NCI-H1092 treated with DMSO at 0.1 percent for 48 hours (cell line): ENCODE results near the gene KCNJ5.
A peak's percentile ranks its signal among the peaks of the same experiment; 100 is the strongest.

Source experiments
- DNase-seq: peaks from one replicate; lab custom pipeline; 2025; lab: John Stamatoyannopoulos, UW

KCNJ5 gene

GRCh38 chr11:128871168-128871610 lies 20.0 kb upstream of the KCNJ5 start:
- DNase-seq, result no peak

- no peak for DNase-seq
These were observed 19.1 kb upstream of the KCNJ5 start for GRCh38 chr11:128872094-128872493.

- DNase-seq, result no peak
These were observed 18.6 kb upstream of the KCNJ5 start for GRCh38 chr11:128872594-128872993.

DNA sequence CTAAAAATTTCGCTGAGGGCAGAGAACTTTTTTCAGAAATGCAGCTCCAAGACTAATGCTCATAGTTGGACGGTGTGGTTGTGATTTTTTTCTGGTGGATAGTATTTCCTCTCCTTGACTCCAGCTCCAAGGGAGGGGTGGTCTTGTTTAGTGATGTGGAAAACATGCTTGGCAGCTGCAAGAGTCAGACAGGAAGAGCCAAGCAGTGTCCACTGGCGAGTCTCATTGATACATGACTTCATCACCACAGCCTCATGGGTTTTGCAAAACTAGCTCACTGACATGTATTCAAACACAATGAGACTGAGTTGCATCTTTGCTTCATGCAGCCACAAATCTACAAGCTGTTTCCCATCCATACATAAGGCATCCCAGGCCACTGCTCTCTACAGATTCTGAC lies 16.7 kb upstream of the KCNJ5 start:
- no peak for DNase-seq

DNA sequence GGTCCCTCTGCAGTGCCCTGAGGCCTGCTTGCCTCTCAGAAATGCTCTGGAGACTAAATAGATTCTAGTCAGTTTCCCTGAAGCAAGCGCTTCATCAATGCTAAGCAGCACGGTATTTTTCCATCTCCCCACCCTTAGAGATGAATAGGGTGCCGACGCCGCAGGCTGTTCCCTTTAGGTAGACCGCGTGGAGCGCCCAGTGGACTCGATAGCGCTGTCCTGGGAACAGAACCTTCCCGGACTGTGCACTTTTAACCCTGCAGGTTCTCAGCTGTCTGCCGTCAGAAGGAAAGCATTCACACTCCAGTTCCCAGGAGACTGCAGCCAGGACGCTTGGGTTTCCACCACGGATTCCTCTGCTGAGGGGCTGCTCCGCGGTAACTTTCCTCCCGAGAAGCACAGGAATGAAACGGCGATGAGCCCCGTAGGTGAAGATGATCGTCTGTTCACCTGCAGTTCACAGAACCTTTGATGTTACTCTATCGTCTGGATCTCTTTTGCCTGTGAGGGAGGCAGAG lies 15.0 kb upstream of the KCNJ5 start:
- no peak for DNase-seq

DNA sequence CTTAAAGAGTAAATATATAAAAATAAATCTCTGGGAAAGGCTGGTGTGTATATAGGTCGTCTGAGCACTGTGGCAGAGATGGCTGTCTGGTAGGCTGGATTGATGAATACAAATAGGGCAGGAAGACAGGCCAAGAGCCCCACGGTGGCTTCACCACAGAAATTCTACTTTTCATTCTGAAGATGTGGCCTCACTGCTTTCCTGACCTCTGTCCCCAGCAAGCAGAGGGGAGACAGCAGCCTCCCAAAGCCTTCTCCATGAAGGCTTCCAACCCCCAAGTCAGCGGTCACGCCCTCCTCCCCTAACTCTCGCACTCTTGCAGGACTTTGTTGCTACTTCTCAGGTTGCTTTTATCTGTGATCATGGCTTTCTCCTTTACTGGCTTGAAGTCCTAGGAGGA lies 13.4 kb upstream of the KCNJ5 start:
- DNase-seq, result no peak

- DNase-seq, result no peak
These were observed 12.7 kb upstream of the KCNJ5 start for GRCh38 chr11:128878455-128878854.

DNA sequence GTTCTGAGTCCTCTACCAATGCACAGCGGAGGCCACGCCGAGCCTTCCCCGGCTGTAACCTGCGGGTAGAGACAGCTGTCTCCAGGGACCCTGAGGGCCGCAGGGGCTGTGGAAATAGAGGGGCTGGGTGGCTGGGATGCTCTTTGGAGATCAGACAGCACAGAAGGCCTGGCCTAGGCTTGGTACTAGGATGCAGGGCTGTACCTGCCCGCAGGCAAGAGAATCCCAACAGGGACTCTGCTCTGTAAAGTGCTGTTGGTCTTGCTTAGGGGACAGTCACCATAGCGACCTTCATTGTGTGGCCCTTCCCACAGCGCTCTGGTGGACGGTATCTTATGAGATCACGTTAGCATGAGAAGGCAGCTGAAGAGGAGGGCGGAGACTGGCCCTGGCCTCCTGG lies 11.3 kb upstream of the KCNJ5 start:
- no peak for DNase-seq

DNA sequence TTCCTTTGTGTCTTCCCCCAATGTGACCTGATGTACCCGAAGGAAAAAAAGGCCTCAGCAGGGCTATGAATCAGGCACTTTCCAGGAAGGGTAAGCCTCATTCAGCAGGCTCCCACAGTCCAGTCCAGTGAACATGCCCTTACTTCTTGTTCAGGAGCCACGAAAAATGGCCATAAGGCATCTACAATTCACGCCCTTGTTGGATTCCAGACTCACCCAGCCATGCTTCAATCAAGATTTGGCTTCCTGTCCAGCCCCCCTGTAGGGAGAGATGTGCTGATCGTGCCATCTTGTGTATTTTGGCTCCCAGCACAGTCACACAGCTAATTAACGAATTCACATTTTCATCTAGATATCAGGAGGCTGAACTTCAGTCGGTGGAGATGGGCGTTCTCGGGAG lies 9.9 kb upstream of the KCNJ5 start:
- peak; percentile 42 for DNase-seq

GRCh38 chr11:128882451-128882850 lies 8.7 kb upstream of the KCNJ5 start:
- DNase-seq, result no peak

DNA sequence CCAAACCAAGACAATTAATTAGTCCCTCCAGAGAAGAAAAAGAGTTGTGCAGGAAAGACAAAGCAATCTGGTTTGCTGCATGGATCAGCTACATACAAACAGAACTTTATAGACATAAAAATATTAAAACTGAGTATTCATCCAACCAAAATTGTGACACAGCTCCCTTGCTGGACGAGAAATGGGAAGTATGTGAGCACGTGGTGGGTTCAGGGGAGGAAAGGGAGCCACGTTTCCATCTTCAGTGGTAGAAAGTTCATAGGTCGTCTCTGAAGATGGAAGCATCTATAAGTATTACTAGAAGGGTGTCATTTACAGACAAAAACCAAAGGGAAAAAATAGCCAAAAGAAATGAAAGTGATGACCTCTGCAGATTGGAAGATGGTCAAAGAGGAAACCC lies 7.1 kb upstream of the KCNJ5 start:
- no peak for DNase-seq

GRCh38 chr11:128884703-128885338 lies 6.3 kb upstream of the KCNJ5 start:
- peak; percentile 77 for DNase-seq

GRCh38 chr11:128886406-128887124 lies 4.6 kb upstream of the KCNJ5 start:
- DNase-seq, result peak; percentile 48

DNA sequence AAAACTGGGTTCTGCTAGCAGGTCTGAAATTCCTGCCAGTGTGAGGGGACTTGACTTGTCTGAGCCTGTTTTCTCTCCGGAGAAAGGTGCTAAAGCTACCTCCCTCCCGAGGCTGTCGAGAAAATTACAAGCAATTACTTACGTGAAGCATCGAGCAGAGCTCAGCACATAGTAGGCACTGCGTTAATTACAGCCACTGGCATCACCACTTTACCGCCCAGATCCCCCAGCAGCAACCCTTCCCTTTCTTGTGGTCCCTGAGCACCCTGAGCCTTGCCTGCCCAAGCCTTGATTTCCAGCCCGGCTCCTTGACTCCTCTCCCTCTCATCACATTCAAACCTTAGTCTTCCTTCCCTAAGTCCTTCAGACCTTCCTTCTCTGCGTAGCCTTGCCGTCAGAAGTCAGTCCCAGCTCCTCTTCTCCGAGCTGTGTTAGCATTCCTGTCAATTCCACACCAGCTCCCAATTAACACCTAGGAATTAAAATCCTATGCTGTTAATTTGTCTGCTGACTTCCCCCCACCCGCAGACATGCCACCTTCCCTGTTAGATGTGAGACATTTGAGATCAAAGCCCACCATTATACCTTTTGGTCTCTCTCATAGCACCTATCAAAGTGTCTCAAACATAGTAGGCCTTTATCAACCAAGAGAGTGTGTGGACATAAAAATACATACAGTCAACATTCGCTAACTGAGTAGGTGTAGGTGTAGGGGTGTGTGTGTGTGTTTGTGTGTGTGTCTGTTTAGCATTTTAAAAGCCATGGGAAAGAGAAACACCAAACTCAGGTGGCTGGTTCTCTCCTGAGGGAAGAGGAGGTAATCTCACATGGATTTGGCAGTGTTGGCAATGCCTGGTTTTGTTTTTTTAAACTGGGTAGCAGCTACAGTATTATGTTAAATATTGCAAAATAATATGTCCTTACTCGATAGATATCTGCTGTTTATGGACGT lies 2.8 kb upstream of the KCNJ5 start:
- no peak for DNase-seq

DNA sequence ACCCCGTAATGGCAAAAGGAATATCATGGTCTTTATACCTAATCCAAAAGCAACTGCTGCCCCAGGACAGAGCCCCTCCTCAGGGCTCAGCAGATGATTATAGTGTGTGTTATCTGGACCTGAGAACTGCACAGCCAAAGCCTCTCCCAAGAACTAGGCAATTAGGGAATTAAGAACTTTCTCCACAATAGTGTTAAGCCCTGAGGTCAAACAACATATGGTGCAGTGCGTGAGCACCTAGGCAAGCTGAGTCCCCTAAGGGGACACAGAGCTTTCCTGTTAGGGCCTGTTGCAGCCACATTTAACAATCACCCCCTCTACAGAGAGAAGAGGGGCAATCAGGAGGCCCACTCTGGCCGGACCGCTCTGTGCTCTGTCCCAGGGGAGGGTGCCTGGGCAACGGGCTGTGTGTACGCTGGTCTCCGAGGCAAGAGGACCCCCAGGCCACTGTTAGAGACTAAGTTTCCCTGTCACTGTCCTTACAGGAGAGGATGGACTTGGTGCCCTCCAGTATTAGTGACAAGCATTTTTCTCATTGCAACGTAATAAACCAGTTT lies 1.4 kb upstream of the KCNJ5 start:
- DNase-seq, result no peak

DNA sequence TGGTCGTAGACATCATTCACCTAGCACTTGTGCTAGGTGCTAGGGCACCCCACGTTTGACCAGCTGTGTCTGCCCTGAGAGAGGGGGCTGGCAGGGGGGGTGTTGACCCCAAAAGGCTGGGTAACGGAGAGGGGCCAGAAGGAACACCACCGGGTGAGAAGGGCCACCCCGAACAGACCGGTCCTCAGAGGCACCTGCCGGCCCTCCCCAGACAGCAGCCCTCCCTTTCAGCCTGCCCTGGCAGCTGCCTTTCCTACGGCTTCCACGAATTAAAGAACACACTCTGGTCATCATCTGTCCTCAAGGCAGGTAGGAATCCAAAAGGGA lies 977 bp upstream of the KCNJ5 start:
- DNase-seq, result no peak

GRCh38 chr11:128891913-128892398 lies 800 bp downstream of the KCNJ5 start:
- DNase-seq, result no peak

DNA sequence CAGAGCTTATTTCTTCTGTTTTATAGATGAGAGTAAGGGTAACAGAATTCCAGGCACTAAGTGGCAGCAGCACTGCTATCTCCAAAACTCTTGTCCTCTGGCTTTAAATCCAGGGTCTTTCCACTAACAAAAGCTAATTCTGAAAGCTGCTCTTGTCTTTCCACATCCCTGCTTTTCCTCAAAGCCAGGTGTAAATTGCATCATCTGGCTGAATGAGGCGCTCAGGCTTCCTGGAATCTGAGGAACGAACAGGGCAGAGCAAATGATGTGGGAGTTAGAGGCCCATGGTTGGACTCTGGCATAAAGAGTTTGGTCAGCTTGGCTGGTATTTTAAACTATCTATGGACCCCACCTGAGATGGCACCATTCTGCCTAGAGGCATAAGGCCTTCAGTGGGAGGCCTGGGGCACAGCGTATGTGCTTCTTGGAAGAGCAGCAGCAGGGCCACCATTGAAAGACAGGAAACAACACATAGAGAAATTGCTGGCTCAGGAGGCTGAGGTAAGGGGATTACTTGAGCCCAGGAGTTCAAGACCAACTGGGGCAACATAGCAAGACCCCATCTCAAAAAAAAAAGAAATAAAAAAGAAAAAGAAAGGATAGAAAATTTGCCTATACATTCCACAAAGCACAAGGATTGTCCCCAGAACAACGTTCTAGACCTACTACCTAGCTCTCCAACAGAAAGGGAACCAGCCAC lies 1.9 kb downstream of the KCNJ5 start:
- no peak for DNase-seq

DNA sequence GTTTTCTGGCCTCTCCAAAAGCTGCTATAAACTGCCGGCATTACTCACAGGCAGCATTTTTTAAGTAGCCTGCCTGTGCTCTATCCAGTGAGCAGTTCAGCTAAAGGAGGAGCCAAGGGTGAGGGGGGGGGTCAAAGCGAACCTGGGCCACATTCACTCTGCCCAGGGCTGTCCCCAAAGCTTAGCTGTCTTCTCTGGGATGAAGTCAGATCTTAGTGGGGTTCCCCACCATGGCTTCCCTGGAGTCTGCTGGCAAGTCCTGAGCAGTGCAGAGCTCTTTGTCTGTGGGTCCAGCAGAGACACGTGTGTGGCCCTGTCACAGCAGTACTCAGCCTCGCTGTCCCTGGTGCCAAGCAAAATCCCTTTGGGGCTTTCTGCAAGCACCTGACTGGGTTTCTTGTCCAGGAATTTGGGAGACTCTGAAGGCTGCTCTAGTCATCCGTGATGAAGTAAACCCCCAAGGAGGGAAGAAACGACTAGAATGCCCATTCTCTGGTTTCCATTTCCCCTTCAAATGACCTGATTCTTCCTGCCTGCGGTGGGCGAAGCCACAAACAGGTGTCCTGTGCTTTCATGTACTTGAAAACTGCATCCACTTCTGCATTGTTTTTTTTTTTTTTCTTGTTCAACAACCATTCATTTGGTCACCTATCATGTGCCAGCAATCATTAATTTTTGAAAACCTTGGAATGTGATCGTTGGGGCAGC lies 2.6 kb downstream of the KCNJ5 start:
- no peak for DNase-seq

GRCh38 chr11:128894286-128894681 lies 3.1 kb downstream of the KCNJ5 start:
- DNase-seq, result no peak

DNA sequence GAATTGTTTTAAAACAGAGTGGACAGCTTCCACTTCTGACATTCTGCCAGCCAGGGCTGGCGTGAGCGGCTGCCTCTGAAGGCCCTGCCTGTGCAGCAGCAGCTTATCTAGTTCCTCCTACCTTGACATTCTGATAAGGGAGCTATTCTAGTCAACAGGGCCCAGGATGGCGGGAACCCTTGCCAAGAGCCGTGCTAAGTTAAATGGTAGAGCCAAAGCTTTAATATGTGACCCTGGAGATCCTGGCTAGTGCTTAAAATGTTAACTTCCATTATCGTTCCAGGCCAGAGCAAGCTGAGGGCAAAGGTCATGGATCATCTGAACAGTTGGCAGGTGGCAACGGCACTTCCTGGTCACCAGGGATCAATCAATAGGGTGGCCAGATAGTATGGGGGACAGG lies 3.5 kb downstream of the KCNJ5 start:
- no peak for DNase-seq
